GOT3 (cell line): ENCODE measurements around the gene UST.
"Not testable (repeated sequence)": the region's sequence is repeated elsewhere in the genome, so short reads cannot be mapped to it uniquely, and the experiment has no call there.

Experiments used
- DNase-seq: peaks from one replicate; lab custom pipeline; 2025; ENCODE audit warnings: mixed read lengths; lab: John Stamatoyannopoulos, UW

Gene UST

GRCh38 chr6:149084808-149085556 is 338.2 kb downstream of the UST start:
- DNase-seq: no peak

- no peak for DNase-seq
Observed at GRCh38 chr6:149085557-149085938, 338.7 kb downstream of the UST start.

- no peak for DNase-seq
Observed at GRCh38 chr6:149086363-149086762, 339.5 kb downstream of the UST start.

GRCh38 chr6:149087898-149088297 is 341.1 kb downstream of the UST start:
- DNase-seq: no peak

GRCh38 chr6:149088361-149088760 is 341.5 kb downstream of the UST start:
- no peak for DNase-seq

GRCh38 chr6:149089510-149089909 is 342.7 kb downstream of the UST start:
- DNase-seq: no peak

GRCh38 chr6:149090937-149091336 is 344.1 kb downstream of the UST start:
- no peak for DNase-seq

- DNase-seq: no peak
Observed at GRCh38 chr6:149093643-149094042, 346.8 kb downstream of the UST start.

GRCh38 chr6:149094156-149094555 is 347.3 kb downstream of the UST start:
- DNase-seq: no peak

GRCh38 chr6:149094934-149095351 is 348.1 kb downstream of the UST start:
- no peak for DNase-seq

- no peak for DNase-seq
Observed at GRCh38 chr6:149095842-149096241, 349.0 kb downstream of the UST start.

- no peak for DNase-seq
Observed at GRCh38 chr6:149097794-149098193, 351.0 kb downstream of the UST start.

GRCh38 chr6:149098700-149099276 is 352.0 kb downstream of the UST start:
- no peak for DNase-seq

- no peak for DNase-seq
Observed at GRCh38 chr6:149102324-149102723, 355.5 kb downstream of the UST start.

GRCh38 chr6:149103950-149104349 is 357.1 kb downstream of the UST start:
- not testable (repeated sequence) for DNase-seq

- no peak for DNase-seq
Observed at GRCh38 chr6:149107520-149107919, 360.7 kb downstream of the UST start.

GRCh38 chr6:149108038-149108748 is 361.4 kb downstream of the UST start:
- DNase-seq: no peak

GRCh38 chr6:149108749-149109100 is 361.9 kb downstream of the UST start:
- no peak for DNase-seq

- no peak for DNase-seq
Observed at GRCh38 chr6:149109397-149110070, 362.7 kb downstream of the UST start.

- no peak for DNase-seq
Observed at GRCh38 chr6:149111556-149112115, 364.8 kb downstream of the UST start.

- DNase-seq: no peak
Observed at GRCh38 chr6:149112976-149113375, 366.1 kb downstream of the UST start.

GRCh38 chr6:149114167-149114566 is 367.3 kb downstream of the UST start:
- no peak for DNase-seq
